HL-60 (cell line): ENCODE results near the gene GKN2.

ENCODE experiments used
- DNase-seq, 2 experiments: peaks; one replicate each; pipeline ENCODE4 v3.0.0-alpha.2; 2010 to 2020; ENCODE audit warnings: low read depth in 1 of 2, low spot score in 1 of 2
- H3K27ac ChIP-seq: fragments of 250-450 bp; sonication (Bioruptor Pico); replicated peaks from 2 replicates; pipeline ENCODE4 v1.5.1; 2020; ENCODE audit warnings: mild to moderate bottlenecking, moderate library complexity
- H3K27me3 ChIP-seq: fragments of 250-450 bp; sonication (Bioruptor Pico); 2 replicates; pipeline ENCODE4 v1.5.1; 2021; ENCODE audit warnings: mild to moderate bottlenecking, moderate library complexity; ENCODE audit not compliant: insufficient read depth, poor library complexity, severe bottlenecking
- H3K4me3 ChIP-seq: replicated peaks from 2 replicates; pipeline ENCODE4 v1.5.1; 2011; ENCODE audit warnings: mild to moderate bottlenecking, control low read depth, low read length; ENCODE audit not compliant: insufficient read depth
- CTCF ChIP-seq: IDR thresholded peaks from one replicate; pipeline ENCODE4 v1.5.1; 2011; ENCODE audit warnings: low read length, control low read depth, inconsistent platforms; ENCODE audit not compliant: insufficient read depth
- GABPA ChIP-seq: IDR thresholded peaks from 2 replicates; pipeline ENCODE4 v1.6.1; 2012; ENCODE audit warnings: low read depth
- POLR2AphosphoS5 ChIP-seq: IDR thresholded peaks from 2 replicates; pipeline ENCODE4 v1.6.1; 2012; ENCODE audit warnings: low read depth
- SPI1 ChIP-seq: IDR thresholded peaks from 2 replicates; pipeline ENCODE4 v1.6.1; 2012; ENCODE audit warnings: low read depth, mild to moderate bottlenecking, borderline replicate concordance
- TF ChIP-seq, protein P1 (sequence below): IDR thresholded peaks from 2 replicates; pipeline ENCODE4 v1.6.1; 2012; ENCODE audit warnings: low read depth; ENCODE audit not compliant: insufficient replicate concordance

GKN2 gene

DNA sequence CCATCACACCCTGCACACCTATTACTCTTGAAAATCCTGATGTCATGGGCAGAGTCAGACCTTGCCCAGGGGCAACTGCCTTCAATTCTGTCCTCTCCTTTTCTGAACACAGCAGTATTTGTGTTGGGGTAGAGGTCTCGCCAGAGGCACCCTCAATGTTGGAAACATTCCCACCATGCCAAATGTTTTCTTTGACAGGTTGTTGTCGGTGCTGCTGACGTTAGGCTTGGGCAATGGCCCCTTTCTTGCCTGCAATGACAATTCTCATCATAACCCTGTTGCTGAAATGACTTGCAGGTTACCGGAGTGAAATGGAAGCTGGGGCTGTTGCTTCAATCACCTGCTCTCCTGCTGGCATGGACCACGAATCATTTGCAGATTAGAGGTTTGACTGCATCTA, 39.6 kb upstream of the GKN2 start:
- DNase-seq = no peak
- Histone ChIP-seq H3K27ac (no peak overlapping the region), H3K27me3 (no peaks in the 10 kb centered on the region), H3K4me3 (no peak overlapping the region)
- no peak for TF ChIP-seq SPI1
- no peak for TF ChIP-seq POLR2AphosphoS5
- TF ChIP-seq GABPA = no peak
- TF ChIP-seq, protein P1, sequence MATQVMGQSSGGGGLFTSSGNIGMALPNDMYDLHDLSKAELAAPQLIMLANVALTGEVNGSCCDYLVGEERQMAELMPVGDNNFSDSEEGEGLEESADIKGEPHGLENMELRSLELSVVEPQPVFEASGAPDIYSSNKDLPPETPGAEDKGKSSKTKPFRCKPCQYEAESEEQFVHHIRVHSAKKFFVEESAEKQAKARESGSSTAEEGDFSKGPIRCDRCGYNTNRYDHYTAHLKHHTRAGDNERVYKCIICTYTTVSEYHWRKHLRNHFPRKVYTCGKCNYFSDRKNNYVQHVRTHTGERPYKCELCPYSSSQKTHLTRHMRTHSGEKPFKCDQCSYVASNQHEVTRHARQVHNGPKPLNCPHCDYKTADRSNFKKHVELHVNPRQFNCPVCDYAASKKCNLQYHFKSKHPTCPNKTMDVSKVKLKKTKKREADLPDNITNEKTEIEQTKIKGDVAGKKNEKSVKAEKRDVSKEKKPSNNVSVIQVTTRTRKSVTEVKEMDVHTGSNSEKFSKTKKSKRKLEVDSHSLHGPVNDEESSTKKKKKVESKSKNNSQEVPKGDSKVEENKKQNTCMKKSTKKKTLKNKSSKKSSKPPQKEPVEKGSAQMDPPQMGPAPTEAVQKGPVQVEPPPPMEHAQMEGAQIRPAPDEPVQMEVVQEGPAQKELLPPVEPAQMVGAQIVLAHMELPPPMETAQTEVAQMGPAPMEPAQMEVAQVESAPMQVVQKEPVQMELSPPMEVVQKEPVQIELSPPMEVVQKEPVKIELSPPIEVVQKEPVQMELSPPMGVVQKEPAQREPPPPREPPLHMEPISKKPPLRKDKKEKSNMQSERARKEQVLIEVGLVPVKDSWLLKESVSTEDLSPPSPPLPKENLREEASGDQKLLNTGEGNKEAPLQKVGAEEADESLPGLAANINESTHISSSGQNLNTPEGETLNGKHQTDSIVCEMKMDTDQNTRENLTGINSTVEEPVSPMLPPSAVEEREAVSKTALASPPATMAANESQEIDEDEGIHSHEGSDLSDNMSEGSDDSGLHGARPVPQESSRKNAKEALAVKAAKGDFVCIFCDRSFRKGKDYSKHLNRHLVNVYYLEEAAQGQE = no peak
- TF ChIP-seq CTCF = no peak

DNA sequence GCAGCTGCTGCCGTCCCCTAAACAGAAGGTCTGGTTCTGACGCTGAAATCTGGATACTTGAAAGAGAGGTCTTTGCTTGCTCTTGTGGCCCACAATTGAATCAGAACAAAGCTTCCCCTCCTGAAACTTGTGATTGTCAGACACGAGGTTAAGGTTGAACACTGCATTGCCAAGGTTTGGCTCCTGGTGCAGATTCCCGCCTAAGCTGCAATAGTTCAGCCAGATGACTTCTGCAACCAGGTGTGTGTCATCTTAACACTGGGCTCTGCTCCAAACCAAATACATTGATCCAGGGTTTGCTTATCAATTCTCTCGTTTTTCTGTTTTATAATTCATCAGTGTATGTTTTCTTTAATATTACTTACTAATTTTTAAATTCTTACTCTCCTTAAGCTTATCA, 36.3 kb upstream of the GKN2 start:
- no peak for TF ChIP-seq CTCF
- TF ChIP-seq, protein P1 = no peak
- TF ChIP-seq SPI1 = no peak
- TF ChIP-seq GABPA = no peak
- DNase-seq = no peak
- no peak overlapping the region for H3K4me3 ChIP-seq
- H3K27ac ChIP-seq = no peak overlapping the region
- no peaks in the 10 kb centered on the region for H3K27me3 ChIP-seq

- no peak overlapping the region for H3K4me3 ChIP-seq
- no peaks in the 10 kb centered on the region for H3K27me3 ChIP-seq
- H3K27ac ChIP-seq = no peak overlapping the region
- no peak for DNase-seq
- TF ChIP-seq GABPA (no peak), CTCF (no peak), POLR2AphosphoS5 (no peak), SPI1 (no peak)
- TF ChIP-seq, protein P1 = no peak
Observed at GRCh38 chr2:68987021-68987503, 34.4 kb upstream of the GKN2 start.
